ENCODE results near the gene KREMEN2.
A peak's percentile ranks its signal among the peaks of the same experiment; 100 is the strongest.

KREMEN2 gene

DNA sequence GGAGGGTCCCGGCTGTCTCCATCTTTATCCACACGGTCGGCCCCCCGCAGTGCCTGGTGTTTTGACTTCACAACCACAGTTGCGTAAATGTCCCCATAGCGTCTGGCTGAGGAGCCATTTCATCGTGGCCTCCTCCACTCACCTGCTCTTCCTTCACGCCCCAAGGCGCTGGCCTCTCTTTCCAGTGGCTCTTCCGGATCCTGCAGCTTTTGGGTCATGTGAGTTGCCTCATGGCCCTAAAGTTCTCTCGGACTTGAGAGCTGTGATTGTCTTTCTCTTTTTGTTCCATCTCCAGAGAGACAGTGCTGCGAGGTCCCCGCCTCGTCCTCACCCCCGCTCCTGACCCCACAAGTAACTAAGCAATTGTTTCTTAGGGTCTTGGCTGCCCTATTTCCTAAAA lies 29.6 kb upstream of the KREMEN2 start:
- no peak overlapping the region for H4K8ac ChIP-seq (ENCODE audit: low read depth, low read length)
- H3K79me1 ChIP-seq (ENCODE audit: low read depth, low read length), result no peaks in the 10 kb centered on the region
- no peak overlapping the region for H3K14ac ChIP-seq (ENCODE audit: low read length)
- H3K4me2 ChIP-seq (ENCODE audit: insufficient read depth, low read length, poor library complexity, severe bottlenecking), result no peak overlapping the region
- H3K27ac ChIP-seq (replicated peaks; ENCODE audit: low read length), result no peak overlapping the region
- no peaks in the 10 kb centered on the region for H3K9me3 ChIP-seq (replicated peaks in 1 of 2; ENCODE audit: control insufficient read depth in 2 of 2, insufficient read depth in 1 of 2, low read depth in 1 of 2, low read length in 2 of 2)
- H2BK120ac ChIP-seq (ENCODE audit: low read depth, low read length), result no peak overlapping the region
- H2AK5ac ChIP-seq (ENCODE audit: low read depth, low read length), result no peak overlapping the region
- H2BK12ac ChIP-seq (ENCODE audit: low read length), result no peak overlapping the region
- H2BK5ac ChIP-seq (ENCODE audit: low read length), result no peak overlapping the region
- no peak overlapping the region for H2AFZ ChIP-seq (ENCODE audit: low read length)
- no peak overlapping the region for H2BK15ac ChIP-seq (ENCODE audit: low read length)
- H3K9ac ChIP-seq (ENCODE audit: low read depth, low read length, poor library complexity), result no peak overlapping the region
- no peak overlapping the region for H3K23ac ChIP-seq (ENCODE audit: low read depth, low read length, poor library complexity)
- no peaks in the 10 kb centered on the region for H3K4me1 ChIP-seq (ENCODE audit: control insufficient read depth in 2 of 2, insufficient read depth in 1 of 2, low read depth in 1 of 2, low read length in 2 of 2)
- H3K4me3 ChIP-seq (ENCODE audit: low read length in 2 of 2), result no peak overlapping the region
- H3K27me3 ChIP-seq (ENCODE audit: control insufficient read depth in 3 of 3, insufficient read depth in 3 of 3, low read depth in 1 of 3, low read length in 3 of 3), result no peaks in the 10 kb centered on the region
- no peak overlapping the region for H3K4ac ChIP-seq (ENCODE audit: low read length)
- no peak overlapping the region for H3K18ac ChIP-seq (ENCODE audit: low read length)
- H4K91ac ChIP-seq (ENCODE audit: low read depth, low read length, poor library complexity), result no peak overlapping the region
- no peak for DNase-seq (ENCODE audit: low spot score)
- WGBS, 2 donors (ENCODE audit: extremely low coverage in 2 of 2, insufficient read length in 2 of 2, insufficient replicate concordance in 1 of 2), result no CpG with 5 or more reads among the region's 15 CpGs
- H3K36me3 ChIP-seq (replicated peaks in 1 of 2; ENCODE audit: control insufficient read depth in 2 of 2, insufficient read depth in 2 of 2, low read length in 2 of 2), result peaks cover 5 to 51% of the 10 kb centered on the region in 2 donors

DNA sequence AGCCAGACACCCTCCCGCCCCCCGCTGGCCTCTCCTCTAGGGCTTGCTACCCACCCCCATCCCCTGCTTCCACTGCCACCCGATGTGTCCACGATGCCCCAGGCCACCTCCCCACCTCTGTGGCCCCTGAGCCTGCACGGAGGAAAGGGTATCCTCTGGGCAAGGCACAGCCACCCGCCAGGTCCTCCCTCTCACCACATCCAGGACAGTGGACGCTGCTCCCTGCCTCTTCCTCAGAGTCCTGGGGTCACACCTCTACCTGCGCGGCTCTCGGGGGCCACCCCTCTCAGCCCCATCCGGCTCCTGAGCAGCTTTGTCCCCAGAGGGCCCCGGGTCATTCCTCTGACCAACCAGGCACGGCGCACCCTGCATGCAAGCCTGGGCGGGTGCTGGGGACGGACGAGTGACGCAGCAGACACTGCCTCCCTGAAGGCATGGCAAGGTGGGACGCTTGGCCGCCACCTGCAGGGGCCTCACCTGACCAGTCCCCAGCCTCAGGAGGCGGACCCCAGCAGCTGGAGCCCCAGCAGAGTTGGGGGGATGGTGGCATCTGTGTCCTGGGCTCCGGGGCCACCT lies 27.6 kb upstream of the KREMEN2 start:
- no peak overlapping the region for H3K4ac ChIP-seq (ENCODE audit: low read length)
- no peak overlapping the region for H4K91ac ChIP-seq (ENCODE audit: low read depth, low read length, poor library complexity)
- no peak overlapping the region for H2BK12ac ChIP-seq (ENCODE audit: low read length)
- no peaks in the 10 kb centered on the region for H3K79me1 ChIP-seq (ENCODE audit: low read depth, low read length)
- peaks cover 5 to 62% of the 10 kb centered on the region in 2 donors for H3K36me3 ChIP-seq (replicated peaks in 1 of 2; ENCODE audit: control insufficient read depth in 2 of 2, insufficient read depth in 2 of 2, low read length in 2 of 2)
- H3K27ac ChIP-seq (replicated peaks; ENCODE audit: low read length), result no peak overlapping the region
- H2BK5ac ChIP-seq (ENCODE audit: low read length), result no peak overlapping the region
- no CpG with 5 or more reads among the region's 22 CpGs for WGBS, 2 donors (ENCODE audit: extremely low coverage in 2 of 2, insufficient read length in 2 of 2, insufficient replicate concordance in 1 of 2)
- no peaks in the 10 kb centered on the region for H3K4me1 ChIP-seq (ENCODE audit: control insufficient read depth in 2 of 2, insufficient read depth in 1 of 2, low read depth in 1 of 2, low read length in 2 of 2)
- H3K9ac ChIP-seq (ENCODE audit: low read depth, low read length, poor library complexity), result no peak overlapping the region
- no peak overlapping the region for H3K4me3 ChIP-seq (ENCODE audit: low read length in 2 of 2)
- H3K4me2 ChIP-seq (ENCODE audit: insufficient read depth, low read length, poor library complexity, severe bottlenecking), result no peak overlapping the region
- H3K18ac ChIP-seq (ENCODE audit: low read length), result no peak overlapping the region
- no peak overlapping the region for H3K14ac ChIP-seq (ENCODE audit: low read length)
- no peak overlapping the region for H2AFZ ChIP-seq (ENCODE audit: low read length)
- H2AK5ac ChIP-seq (ENCODE audit: low read depth, low read length), result no peak overlapping the region
- no peak overlapping the region for H2BK15ac ChIP-seq (ENCODE audit: low read length)
- H2BK120ac ChIP-seq (ENCODE audit: low read depth, low read length), result no peak overlapping the region
- no peak for DNase-seq (ENCODE audit: low spot score)
- no peaks in the 10 kb centered on the region for H3K27me3 ChIP-seq (ENCODE audit: control insufficient read depth in 3 of 3, insufficient read depth in 3 of 3, low read depth in 1 of 3, low read length in 3 of 3)
- no peaks in the 10 kb centered on the region for H3K9me3 ChIP-seq (replicated peaks in 1 of 2; ENCODE audit: control insufficient read depth in 2 of 2, insufficient read depth in 1 of 2, low read depth in 1 of 2, low read length in 2 of 2)
- H4K8ac ChIP-seq (ENCODE audit: low read depth, low read length), result no peak overlapping the region
- H3K23ac ChIP-seq (ENCODE audit: low read depth, low read length, poor library complexity), result peak overlapping the region; percentile 55

DNA sequence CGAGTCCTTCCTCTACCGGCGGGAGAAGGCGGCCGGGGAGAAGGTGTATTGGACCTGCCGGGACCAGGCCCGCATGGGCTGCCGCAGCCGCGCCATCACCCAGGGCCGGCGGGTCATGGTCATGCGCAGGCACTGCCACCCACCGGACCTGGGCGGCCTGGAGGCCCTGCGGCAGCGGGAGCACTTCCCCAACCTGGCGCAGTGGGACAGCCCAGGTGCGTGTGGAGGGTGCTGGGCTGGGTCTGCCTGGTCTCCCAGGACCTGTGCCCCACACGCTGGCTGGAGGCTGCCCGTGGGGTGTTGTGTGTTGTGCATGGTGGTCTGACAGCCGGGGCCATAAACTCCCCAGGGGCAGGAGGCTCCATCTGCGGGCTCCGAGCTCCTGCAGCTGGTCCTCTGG lies 26.9 kb upstream of the KREMEN2 start:
- H3K4me2 ChIP-seq (ENCODE audit: insufficient read depth, low read length, poor library complexity, severe bottlenecking), result no peak overlapping the region
- WGBS, 2 donors (ENCODE audit: extremely low coverage in 2 of 2, insufficient read length in 2 of 2, insufficient replicate concordance in 1 of 2), result no CpG with 5 or more reads among the region's 24 CpGs
- no peak overlapping the region for H2BK12ac ChIP-seq (ENCODE audit: low read length)

GRCh38 chr16:2938206-2938605 lies 25.9 kb upstream of the KREMEN2 start:
- peaks cover 5 to 66% of the 10 kb centered on the region in 2 donors for H3K36me3 ChIP-seq (replicated peaks in 1 of 2; ENCODE audit: control insufficient read depth in 2 of 2, insufficient read depth in 2 of 2, low read length in 2 of 2)
- no peak for DNase-seq (ENCODE audit: low spot score)
- H2BK15ac ChIP-seq (ENCODE audit: low read length), result no peak overlapping the region
- no peaks in the 10 kb centered on the region for H3K9me3 ChIP-seq (replicated peaks in 1 of 2; ENCODE audit: control insufficient read depth in 2 of 2, insufficient read depth in 1 of 2, low read depth in 1 of 2, low read length in 2 of 2)
- no peaks in the 10 kb centered on the region for H3K27me3 ChIP-seq (ENCODE audit: control insufficient read depth in 3 of 3, insufficient read depth in 3 of 3, low read depth in 1 of 3, low read length in 3 of 3)
- H3K27ac ChIP-seq (replicated peaks; ENCODE audit: low read length), result no peak overlapping the region
- H3K14ac ChIP-seq (ENCODE audit: low read length), result peak overlapping the region; percentile 38
- H3K18ac ChIP-seq (ENCODE audit: low read length), result no peak overlapping the region
- H3K23ac ChIP-seq (ENCODE audit: low read depth, low read length, poor library complexity), result no peak overlapping the region
- no peak overlapping the region for H3K4ac ChIP-seq (ENCODE audit: low read length)
- H2AK5ac ChIP-seq (ENCODE audit: low read depth, low read length), result no peak overlapping the region
- no CpG with 5 or more reads among the region's 12 CpGs for WGBS, 2 donors (ENCODE audit: extremely low coverage in 2 of 2, insufficient read length in 2 of 2, insufficient replicate concordance in 1 of 2)
- no peaks in the 10 kb centered on the region for H3K4me1 ChIP-seq (ENCODE audit: control insufficient read depth in 2 of 2, insufficient read depth in 1 of 2, low read depth in 1 of 2, low read length in 2 of 2)
- H3K4me3 ChIP-seq (ENCODE audit: low read length in 2 of 2), result no peak overlapping the region
- no peak overlapping the region for H4K91ac ChIP-seq (ENCODE audit: low read depth, low read length, poor library complexity)
- H2AFZ ChIP-seq (ENCODE audit: low read length), result no peak overlapping the region
- H4K8ac ChIP-seq (ENCODE audit: low read depth, low read length), result no peak overlapping the region
- no peaks in the 10 kb centered on the region for H3K79me1 ChIP-seq (ENCODE audit: low read depth, low read length)
- no peak overlapping the region for H3K9ac ChIP-seq (ENCODE audit: low read depth, low read length, poor library complexity)
- H2BK12ac ChIP-seq (ENCODE audit: low read length), result no peak overlapping the region
- no peak overlapping the region for H2BK120ac ChIP-seq (ENCODE audit: low read depth, low read length)
- H2BK5ac ChIP-seq (ENCODE audit: low read length), result no peak overlapping the region
- H3K4me2 ChIP-seq (ENCODE audit: insufficient read depth, low read length, poor library complexity, severe bottlenecking), result no peak overlapping the region

More for the DNA sequence above, 26.9 kb upstream of the KREMEN2 start:
- H2BK15ac ChIP-seq (ENCODE audit: low read length), result no peak overlapping the region
- H2BK120ac ChIP-seq (ENCODE audit: low read depth, low read length), result no peak overlapping the region
- no peak overlapping the region for H4K91ac ChIP-seq (ENCODE audit: low read depth, low read length, poor library complexity)
- no peak overlapping the region for H4K8ac ChIP-seq (ENCODE audit: low read depth, low read length)
- no peak for DNase-seq (ENCODE audit: low spot score)
- H3K9ac ChIP-seq (ENCODE audit: low read depth, low read length, poor library complexity), result peak overlapping the region; percentile 21
- H3K27ac ChIP-seq (replicated peaks; ENCODE audit: low read length), result no peak overlapping the region
- no peak overlapping the region for H3K23ac ChIP-seq (ENCODE audit: low read depth, low read length, poor library complexity)
- H3K18ac ChIP-seq (ENCODE audit: low read length), result no peak overlapping the region
- no peaks in the 10 kb centered on the region for H3K9me3 ChIP-seq (replicated peaks in 1 of 2; ENCODE audit: control insufficient read depth in 2 of 2, insufficient read depth in 1 of 2, low read depth in 1 of 2, low read length in 2 of 2)
- no peaks in the 10 kb centered on the region for H3K4me1 ChIP-seq (ENCODE audit: control insufficient read depth in 2 of 2, insufficient read depth in 1 of 2, low read depth in 1 of 2, low read length in 2 of 2)
- no peak overlapping the region for H3K4ac ChIP-seq (ENCODE audit: low read length)
- no peaks in the 10 kb centered on the region for H3K27me3 ChIP-seq (ENCODE audit: control insufficient read depth in 3 of 3, insufficient read depth in 3 of 3, low read depth in 1 of 3, low read length in 3 of 3)
- H3K36me3 ChIP-seq (replicated peaks in 1 of 2; ENCODE audit: control insufficient read depth in 2 of 2, insufficient read depth in 2 of 2, low read length in 2 of 2), result peaks cover 5 to 64% of the 10 kb centered on the region in 2 donors
- H3K14ac ChIP-seq (ENCODE audit: low read length), result no peak overlapping the region
- H3K79me1 ChIP-seq (ENCODE audit: low read depth, low read length), result no peaks in the 10 kb centered on the region
- no peak overlapping the region for H3K4me3 ChIP-seq (ENCODE audit: low read length in 2 of 2)
- no peak overlapping the region for H2AK5ac ChIP-seq (ENCODE audit: low read depth, low read length)
- H2AFZ ChIP-seq (ENCODE audit: low read length), result no peak overlapping the region
- H2BK5ac ChIP-seq (ENCODE audit: low read length), result no peak overlapping the region

All from neuronal stem cell (in vitro differentiated cells).